Loucy (cell line): ENCODE measurements around the gene RSPH10B.

Source experiments
- CTCF ChIP-seq: fragments of 200-600 bp; sonication (generic); conservative IDR thresholded peaks from 2 replicates; pipeline ENCODE4 v1.5.1; 2014; ENCODE audit warnings: mild to moderate bottlenecking, antibody characterized with exemption, low read length
- EZH2phosphoT487 ChIP-seq: fragments of 200-600 bp; IDR thresholded peaks from 2 replicates; pipeline ENCODE4 v1.6.1; 2018; ENCODE audit warnings: antibody characterized with exemption, mild to moderate bottlenecking, moderate library complexity, borderline replicate concordance

GRCh38 chr7:6011541-6011940 lies 41.1 kb upstream of the RSPH10B start:
- TF ChIP-seq CTCF (no peak), EZH2phosphoT487 (no peak)
